ENCODE measurements around the gene LCMT1. TPM values are rescaled to one million over a fixed set of nuclear protein-coding genes. Genes with fewer than 3 reads are reported as not detected.
"Not testable (repeated sequence)": the region's sequence is repeated elsewhere in the genome, so short reads cannot be mapped to it uniquely, and the experiment has no call there.

The LCMT1 gene
- total and polyA plus RNA-seq, 2 of the 13 experiments (the other 11 are each of a cell fraction or from before 2014, with no cell fraction given): 41.2 to 48.7 TPM

GRCh38 chr16:25063865-25064264, 47.7 kb upstream of the LCMT1 start (continued):
- TF ChIP-seq TFAP4 (IDR thresholded peaks at IDR 0.05; ENCODE audit: borderline replicate concordance, low read depth): peak; percentile 94
- peak; percentile 94 for TF ChIP-seq CREB1 (IDR thresholded peaks at IDR 0.05)
- peak; percentile 74 for TF ChIP-seq CREB1 (CRISPR knock-in tag; IDR thresholded peaks at IDR 0.05)
- TF ChIP-seq ZBTB21 (CRISPR knock-in tag; IDR thresholded peaks at IDR 0.05): peak; percentile 91

GRCh38 chr16:25064281-25064680, 47.3 kb upstream of the LCMT1 start:
- H3K27ac ChIP-seq (ENCODE audit: extremely low read length, insufficient read depth, low read length); H3K79me2 ChIP-seq (ENCODE audit: insufficient read depth, low read length); H3K4me2 ChIP-seq (ENCODE audit: low read depth, low read length); FAIRE-seq; CTCF ChIA-PET (ENCODE audit: low intra/inter-chr PET ratio, low total read pairs); H3K4me3 ChIP-seq (replicated peaks in 1 of 3; ENCODE audit: insufficient read depth in 1 of 3, low read depth in 2 of 3, low read length in 3 of 3); H4K20me1 ChIP-seq (ENCODE audit: insufficient read depth, low read length); DNase-seq (ENCODE audit: low spot score); H3K36me3 ChIP-seq (replicated peaks in 1 of 2; ENCODE audit: control insufficient read depth in 1 of 2, insufficient read depth in 2 of 2, low read length in 2 of 2); ATAC-seq; H2AFZ ChIP-seq (ENCODE audit: low read length); H3K9ac ChIP-seq (ENCODE audit: insufficient read depth, low read depth, low read length); BruUV-seq (replicated peaks); intact Hi-C loops (cut with micrococcal nuclease; ENCODE audit: unreplicated experiment); H3K9me3 ChIP-seq (ENCODE audit: low read length): not testable (repeated sequence)
- peaks cover 44% of the 10 kb centered on the region for H3K4me1 ChIP-seq (ENCODE audit: insufficient read depth, low read length)
- H3K27me3 ChIP-seq (ENCODE audit: control insufficient read depth in 1 of 2, insufficient read depth in 2 of 2, low read length in 2 of 2): peaks cover 0 to 15% of the 10 kb centered on the region in 2 experiments; a peak in 2 of 5 replicates
- in situ Hi-C loops (cut with HindIII; ENCODE audit: extremely low pct_ligation_motif_present, low pct_unique_long_range_greater_than_20kb): loop anchor here (5.0 kb wide), 1 partner anchor 43 kb away; no protein-coding TSS in a partner anchor
- whole genome bisulfite sequencing (ENCODE audit: low lambda C conversion rate): 58% methylated on average over 1 of the region's 1 CpG
- POLR2A ChIA-PET: interaction anchor here (1.0 kb wide), 1 partner anchor 43 kb away, joined by 3 read pairs; no protein-coding TSS in a partner anchor

- Histone ChIP-seq H3K9ac (ENCODE audit: insufficient read depth, low read depth, low read length) (no peak overlapping the region), H2AFZ (ENCODE audit: low read length) (no peak overlapping the region), H3K4me3 (replicated peaks in 1 of 3; ENCODE audit: insufficient read depth in 1 of 3, low read depth in 2 of 3, low read length in 3 of 3) (no peak overlapping the region; a peak in 1 of 6 replicates), H3K27ac (ENCODE audit: extremely low read length, insufficient read depth, low read length) (no peak overlapping the region), H3K9me3 (ENCODE audit: low read length) (no peaks in the 10 kb centered on the region), H3K36me3 (replicated peaks in 1 of 2; ENCODE audit: control insufficient read depth in 1 of 2, insufficient read depth in 2 of 2, low read length in 2 of 2) (no peaks in the 10 kb centered on the region), H3K27me3 (ENCODE audit: control insufficient read depth in 1 of 2, insufficient read depth in 2 of 2, low read length in 2 of 2) (peaks cover 0 to 22% of the 10 kb centered on the region in 2 experiments; a peak in 2 of 5 replicates), H3K79me2 (ENCODE audit: insufficient read depth, low read length) (no peaks in the 10 kb centered on the region), H4K20me1 (ENCODE audit: insufficient read depth, low read length) (no peaks in the 10 kb centered on the region), H3K4me1 (ENCODE audit: insufficient read depth, low read length) (peaks cover 44% of the 10 kb centered on the region), H3K4me2 (ENCODE audit: low read depth, low read length) (peak overlapping the region; percentile 70)
- BruUV-seq (replicated peaks): no TSS peak
- 25% methylated on average over 6 of the region's 6 CpGs for WGBS (ENCODE audit: low lambda C conversion rate)
- peak; percentile 6; the same call in 1 of the 3 replicates for ATAC-seq
- ChIA-PET POLR2A (no interaction called here), CTCF (ENCODE audit: low intra/inter-chr PET ratio, low total read pairs) (no interaction called here)
- DNase-seq (ENCODE audit: low spot score): peak; percentile 65
- in situ Hi-C loops (cut with HindIII; ENCODE audit: extremely low pct_ligation_motif_present, low pct_unique_long_range_greater_than_20kb) (loop anchor here (5.0 kb wide), 1 partner anchor 42 kb away; no protein-coding TSS in a partner anchor), intact Hi-C loops (cut with micrococcal nuclease; ENCODE audit: unreplicated experiment) (loop anchor here (5.0 kb wide), 1 partner anchor 42 kb away; no protein-coding TSS in a partner anchor)
- FAIRE-seq: no peak
- TF ChIP-seq ARID5B (CRISPR knock-in tag; IDR thresholded peaks at IDR 0.05): 0 out of 2 replicates have a peak, but pooled peaks have one; percentile 15
- TF ChIP-seq HOXD1 (CRISPR knock-in tag; IDR thresholded peaks at IDR 0.05): no peak
- TF ChIP-seq ZNF12 (CRISPR knock-in tag; IDR thresholded peaks at IDR 0.05): peak; percentile 45; the same call in 1 of the 2 replicates
- no peak for TF ChIP-seq POLR2AphosphoS2 (IDR thresholded peaks at IDR 0.05; ENCODE audit: low read depth, low read length)
- TF ChIP-seq SAP130 (CRISPR knock-in tag; IDR thresholded peaks at IDR 0.05; ENCODE audit: low read depth): peak; percentile 34; the same call in 1 of the 2 replicates
- no peak for TF ChIP-seq ZBTB1 (CRISPR knock-in tag; IDR thresholded peaks at IDR 0.05; ENCODE audit: borderline replicate concordance)
- no peak for TF ChIP-seq IRF2 (CRISPR knock-in tag; IDR thresholded peaks at IDR 0.05)
These were observed 46.6 kb upstream of the LCMT1 start for GRCh38 chr16:25064937-25065336.
